ENCODE data around the gene PAPLN. TPM values are rescaled to one million over a fixed set of nuclear protein-coding genes. Genes with fewer than 3 reads are reported as not detected.

Gene PAPLN
- total RNA-seq, 1 experiment from 2014 or later, result 9.6 TPM

GRCh38 chr14:73249108-73249507, 11.8 kb downstream of the PAPLN start (continued):
- no peak for TF ChIP-seq REST (IDR thresholded peaks at IDR 0.05; ENCODE audit: low read depth)
- no peak for TF ChIP-seq FOSL1 (IDR thresholded peaks at IDR 0.05; ENCODE audit: low read depth)
- no peak for TF ChIP-seq EZH2phosphoT487 (IDR thresholded peaks at IDR 0.05; ENCODE audit: borderline replicate concordance)

- POLR2A ChIA-PET, result no interaction called here
- Histone ChIP-seq H3K4me3 (replicated peaks in 1 of 2; ENCODE audit: low read depth in 1 of 2, low read length in 2 of 2) (no peak overlapping the region), H3K27ac (ENCODE audit: low read depth, low read length) (no peak overlapping the region), H3K36me3 (ENCODE audit: control insufficient read depth in 1 of 2, insufficient read depth in 2 of 2, low read length in 2 of 2) (no peaks in the 10 kb centered on the region; a peak in 1 of 4 replicates), H4K20me1 (ENCODE audit: insufficient read depth) (no peaks in the 10 kb centered on the region), H3K9me3 (ENCODE audit: control insufficient read depth in 1 of 2, insufficient read depth in 1 of 2, low read depth in 1 of 2, low read length in 2 of 2) (no peaks in the 10 kb centered on the region), H3K79me2 (ENCODE audit: insufficient read depth, low read length) (no peaks in the 10 kb centered on the region), H3K4me1 (ENCODE audit: control insufficient read depth in 1 of 2, insufficient read depth in 2 of 2, low read length in 2 of 2) (no peaks in the 10 kb centered on the region), H3K9ac (ENCODE audit: low read length) (no peak overlapping the region), H3K9me2 (ENCODE audit: insufficient read depth) (no peaks in the 10 kb centered on the region), H3K4me2 (ENCODE audit: low read length) (no peak overlapping the region), H3K27me3 (ENCODE audit: insufficient read depth, low read length) (no peaks in the 10 kb centered on the region), H2AFZ (ENCODE audit: low read depth, low read length, poor library complexity, severe bottlenecking) (no peak overlapping the region)
- CTCF ChIA-PET, result no interaction called here
- ATAC-seq (no peak), DNase-seq (ENCODE audit: low read depth, low spot score) (no peak)
- no TSS peak for BruUV-seq (replicated peaks)
- intact Hi-C loops (cut with micrococcal nuclease), result no loop called here
- TF ChIP-seq EGR1 (IDR thresholded peaks at IDR 0.05; ENCODE audit: low read depth), result no peak
- no peak for TF ChIP-seq EZH2 (IDR thresholded peaks at IDR 0.05)
- TF ChIP-seq CBX3 (IDR thresholded peaks at IDR 0.05; ENCODE audit: low read depth), result no peak
- no peak for TF ChIP-seq POLR2AphosphoS5 (IDR thresholded peaks at IDR 0.05; ENCODE audit: low read depth, low read length)
- no peak for TF ChIP-seq SP1 (IDR thresholded peaks at IDR 0.05; ENCODE audit: low read depth)
- RAD21 ChIA-PET (ENCODE audit: low non-redundant PET in 1 of 2, low total read pairs in 2 of 2, uncharacterized antibody in 2 of 2, unreplicated experiment in 2 of 2), result no interaction called here
Observed at GRCh38 chr14:73249564-73250316, 12.4 kb downstream of the PAPLN start.
